Loucy (cell line): ENCODE results near the gene ANK3.

ENCODE experiments used
- EZH2phosphoT487 ChIP-seq: fragments of 200-600 bp; IDR thresholded peaks from 2 replicates; pipeline ENCODE4 v1.6.1; 2018; ENCODE audit warnings: antibody characterized with exemption, mild to moderate bottlenecking, moderate library complexity, borderline replicate concordance
- TF ChIP-seq, protein P1 (sequence below): fragments of 200-600 bp; sonication (generic); conservative IDR thresholded peaks from 2 replicates; pipeline ENCODE4 v1.5.1; 2014; ENCODE audit warnings: mild to moderate bottlenecking, antibody characterized with exemption, low read length

DNA sequence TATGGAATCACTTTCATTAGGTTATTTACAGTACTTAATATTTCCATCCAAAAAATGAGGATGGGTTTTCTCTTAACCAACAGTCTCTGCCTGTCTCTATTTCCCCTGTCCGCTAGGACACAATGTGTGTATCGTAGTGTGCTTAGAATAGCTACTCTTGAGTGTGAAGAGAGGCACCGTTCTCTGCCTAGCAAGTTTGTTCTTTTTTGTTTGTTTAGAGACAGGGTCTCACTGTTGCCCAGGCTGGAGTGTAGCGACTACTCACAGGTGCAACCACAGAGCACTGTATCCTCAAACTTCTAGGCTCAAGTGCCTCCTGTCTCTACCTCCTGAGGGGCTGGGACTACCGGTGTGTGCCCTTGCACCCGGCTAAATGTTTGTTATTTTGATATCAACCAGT, 121.9 kb downstream of the ANK3 start:
- TF ChIP-seq, protein P1, sequence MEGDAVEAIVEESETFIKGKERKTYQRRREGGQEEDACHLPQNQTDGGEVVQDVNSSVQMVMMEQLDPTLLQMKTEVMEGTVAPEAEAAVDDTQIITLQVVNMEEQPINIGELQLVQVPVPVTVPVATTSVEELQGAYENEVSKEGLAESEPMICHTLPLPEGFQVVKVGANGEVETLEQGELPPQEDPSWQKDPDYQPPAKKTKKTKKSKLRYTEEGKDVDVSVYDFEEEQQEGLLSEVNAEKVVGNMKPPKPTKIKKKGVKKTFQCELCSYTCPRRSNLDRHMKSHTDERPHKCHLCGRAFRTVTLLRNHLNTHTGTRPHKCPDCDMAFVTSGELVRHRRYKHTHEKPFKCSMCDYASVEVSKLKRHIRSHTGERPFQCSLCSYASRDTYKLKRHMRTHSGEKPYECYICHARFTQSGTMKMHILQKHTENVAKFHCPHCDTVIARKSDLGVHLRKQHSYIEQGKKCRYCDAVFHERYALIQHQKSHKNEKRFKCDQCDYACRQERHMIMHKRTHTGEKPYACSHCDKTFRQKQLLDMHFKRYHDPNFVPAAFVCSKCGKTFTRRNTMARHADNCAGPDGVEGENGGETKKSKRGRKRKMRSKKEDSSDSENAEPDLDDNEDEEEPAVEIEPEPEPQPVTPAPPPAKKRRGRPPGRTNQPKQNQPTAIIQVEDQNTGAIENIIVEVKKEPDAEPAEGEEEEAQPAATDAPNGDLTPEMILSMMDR = no peak
- TF ChIP-seq EZH2phosphoT487 = no peak
